NCI-H187 treated with DMSO at 0.1 percent for 48 hours (cell line): ENCODE measurements around the gene SLC6A7.

Source experiments
- DNase-seq: peaks from one replicate; lab custom pipeline; 2025; lab: John Stamatoyannopoulos, UW

Gene SLC6A7

GRCh38 chr5:150192462-150192861 is 2.6 kb downstream of the SLC6A7 start:
- no peak for DNase-seq

DNA sequence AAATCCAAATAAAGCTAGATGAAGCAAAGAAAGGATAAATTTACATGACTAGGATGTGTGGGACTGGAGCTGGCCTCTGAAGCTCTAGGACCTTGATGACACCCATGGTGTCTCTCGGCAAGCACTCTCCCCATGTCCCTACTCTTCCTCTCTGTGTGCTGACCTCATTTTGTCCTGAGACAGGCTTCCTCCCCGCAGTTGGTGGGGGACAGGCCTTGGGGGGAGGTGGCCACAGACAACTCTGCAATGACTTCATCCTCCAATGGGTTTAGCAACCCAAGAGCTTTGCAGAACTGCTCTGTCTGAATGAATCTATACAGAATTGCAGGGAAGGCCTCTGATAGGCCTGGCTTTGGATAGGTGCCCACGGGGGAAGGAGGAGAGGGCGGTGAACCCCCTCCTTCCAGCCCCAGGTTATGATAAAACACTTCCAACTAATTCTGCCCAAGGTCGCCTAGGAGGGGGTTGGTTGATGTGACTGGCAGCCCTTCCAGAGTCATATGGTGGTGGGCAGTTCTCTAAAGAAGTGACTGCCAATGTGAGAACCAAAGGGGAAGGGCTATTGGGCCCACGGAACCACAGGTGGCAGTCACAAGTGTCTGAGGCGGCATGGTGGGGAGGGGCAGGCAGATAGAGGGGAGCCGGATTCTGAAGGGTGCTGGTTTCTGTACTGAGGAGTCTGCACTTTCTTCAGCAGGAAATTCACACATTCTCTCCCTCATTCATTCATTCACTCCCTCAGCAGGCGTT is 6.0 kb downstream of the SLC6A7 start:
- DNase-seq, result no peak

DNA sequence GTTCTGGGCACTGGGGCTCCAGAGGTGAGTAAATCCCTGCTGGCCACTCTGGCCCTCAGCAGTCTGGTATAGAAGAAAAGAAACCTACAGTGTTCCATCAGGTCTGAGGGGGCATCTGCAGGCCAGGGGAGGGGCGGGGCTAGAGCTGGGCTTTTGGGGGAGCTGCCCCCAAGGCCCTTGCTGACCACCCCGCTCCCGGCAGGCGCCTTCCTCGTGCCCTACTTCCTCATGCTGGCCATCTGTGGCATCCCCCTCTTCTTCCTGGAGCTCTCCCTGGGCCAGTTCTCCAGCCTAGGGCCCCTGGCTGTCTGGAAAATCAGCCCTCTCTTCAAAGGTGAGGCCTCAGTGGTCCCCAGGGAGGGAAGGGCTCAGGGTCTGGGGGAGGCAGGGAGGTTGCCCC is 6.7 kb downstream of the SLC6A7 start:
- DNase-seq, result no peak

DNA sequence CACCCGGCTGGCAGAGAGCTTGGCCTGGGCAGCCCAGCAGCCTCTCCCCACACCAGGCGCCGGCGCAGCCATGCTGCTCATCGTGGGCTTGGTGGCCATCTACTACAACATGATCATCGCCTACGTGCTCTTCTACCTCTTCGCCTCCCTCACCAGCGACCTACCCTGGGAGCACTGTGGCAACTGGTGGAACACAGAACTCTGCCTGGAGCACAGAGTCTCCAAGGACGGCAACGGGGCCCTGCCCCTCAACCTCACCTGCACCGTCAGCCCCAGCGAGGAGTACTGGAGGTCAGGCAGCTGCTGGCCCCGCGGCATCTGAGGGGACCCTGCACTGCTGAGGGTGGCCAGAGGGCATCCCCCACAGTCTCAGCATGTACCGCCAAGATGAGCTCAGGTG is 7.1 kb downstream of the SLC6A7 start:
- no peak for DNase-seq

GRCh38 chr5:150197476-150197875 is 7.6 kb downstream of the SLC6A7 start:
- no peak for DNase-seq

DNA sequence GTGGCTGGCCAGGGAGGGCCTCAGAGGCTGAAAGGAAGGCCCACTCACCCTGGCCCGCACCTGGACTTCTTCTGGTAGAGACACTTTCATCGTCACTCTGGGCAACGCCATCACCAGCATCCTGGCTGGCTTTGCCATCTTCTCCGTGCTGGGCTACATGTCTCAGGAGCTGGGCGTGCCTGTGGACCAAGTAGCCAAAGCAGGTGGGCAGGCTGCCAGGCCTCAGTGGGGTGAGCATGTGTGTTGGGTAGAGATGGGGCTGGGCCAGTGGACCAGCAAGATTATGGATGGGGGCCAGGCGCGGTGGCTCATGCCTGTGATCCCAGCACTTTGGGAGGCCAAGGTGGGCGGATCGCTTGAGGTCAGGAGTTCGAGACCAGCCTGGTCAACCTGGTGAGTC is 12.6 kb downstream of the SLC6A7 start:
- no peak for DNase-seq

DNA sequence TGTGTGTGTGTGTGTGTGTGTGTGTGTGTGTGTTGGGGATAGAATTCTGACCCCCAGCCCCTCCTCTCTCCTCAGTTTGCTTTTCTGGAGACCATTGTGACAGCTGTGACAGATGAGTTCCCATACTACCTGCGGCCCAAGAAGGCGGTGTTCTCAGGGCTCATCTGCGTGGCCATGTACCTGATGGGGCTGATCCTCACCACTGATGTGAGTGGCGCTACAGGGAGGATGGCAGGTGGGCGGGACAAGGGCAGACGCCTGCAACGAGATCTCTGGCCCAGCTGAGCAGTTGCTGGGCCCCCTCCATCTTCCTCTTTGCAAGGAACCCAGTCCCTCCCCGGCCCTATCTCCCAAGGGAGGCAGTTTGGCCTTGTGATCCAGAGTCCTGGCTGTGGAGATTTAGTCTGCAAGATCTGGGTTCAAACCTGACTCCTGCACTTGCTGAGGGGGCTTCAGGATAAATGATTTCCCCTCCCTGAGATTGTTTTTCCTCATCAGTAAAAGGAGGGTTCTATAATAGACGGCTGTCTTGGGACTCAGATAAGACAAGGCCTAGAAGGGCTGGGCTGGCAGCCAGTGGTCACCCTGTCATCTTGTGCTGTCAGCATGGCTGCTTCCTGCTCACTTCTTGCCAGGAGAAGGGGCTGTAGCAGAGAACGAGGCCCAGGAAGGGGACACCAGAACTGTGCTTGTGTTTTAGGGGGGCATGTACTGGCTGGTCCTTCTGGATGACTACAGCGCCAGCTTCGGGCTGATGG is 14.1 kb downstream of the SLC6A7 start:
- DNase-seq, result no peak

DNA sequence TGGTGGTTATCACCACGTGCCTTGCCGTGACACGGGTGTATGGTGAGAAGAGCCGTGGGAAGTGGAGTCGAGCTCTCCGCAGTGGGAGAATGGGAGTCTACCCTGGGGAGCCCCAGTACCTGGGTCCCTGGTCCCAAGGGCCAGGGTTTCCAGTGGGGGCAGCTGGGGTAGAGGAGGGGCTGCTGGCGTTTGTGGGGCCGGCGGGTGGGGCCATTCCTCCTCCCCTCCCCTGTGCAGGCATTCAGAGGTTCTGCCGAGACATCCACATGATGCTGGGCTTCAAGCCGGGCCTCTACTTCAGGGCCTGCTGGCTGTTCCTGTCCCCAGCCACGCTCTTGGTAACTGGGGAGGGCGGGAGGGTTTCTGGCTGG is 14.7 kb downstream of the SLC6A7 start:
- no peak for DNase-seq

GRCh38 chr5:150206098-150206778 is 16.4 kb downstream of the SLC6A7 start:
- DNase-seq, result no peak

DNA sequence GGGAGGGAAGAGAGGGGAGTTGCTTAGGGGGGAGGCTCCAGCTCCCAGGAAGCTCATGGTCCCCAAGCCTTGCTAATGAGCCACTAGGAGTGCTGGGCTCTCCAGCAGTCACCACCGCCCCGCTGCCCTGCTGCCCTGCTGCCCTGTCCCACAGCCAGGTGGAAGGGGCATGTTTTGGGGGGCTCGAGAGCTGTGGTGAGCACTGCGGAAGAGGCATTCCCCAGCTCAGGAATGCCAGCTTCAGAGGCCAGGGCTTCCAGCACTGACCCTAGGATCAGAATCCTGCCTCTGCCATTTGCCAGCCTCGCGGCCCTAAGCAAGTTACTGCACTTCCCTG is 16.9 kb downstream of the SLC6A7 start:
- DNase-seq, result no peak

DNA sequence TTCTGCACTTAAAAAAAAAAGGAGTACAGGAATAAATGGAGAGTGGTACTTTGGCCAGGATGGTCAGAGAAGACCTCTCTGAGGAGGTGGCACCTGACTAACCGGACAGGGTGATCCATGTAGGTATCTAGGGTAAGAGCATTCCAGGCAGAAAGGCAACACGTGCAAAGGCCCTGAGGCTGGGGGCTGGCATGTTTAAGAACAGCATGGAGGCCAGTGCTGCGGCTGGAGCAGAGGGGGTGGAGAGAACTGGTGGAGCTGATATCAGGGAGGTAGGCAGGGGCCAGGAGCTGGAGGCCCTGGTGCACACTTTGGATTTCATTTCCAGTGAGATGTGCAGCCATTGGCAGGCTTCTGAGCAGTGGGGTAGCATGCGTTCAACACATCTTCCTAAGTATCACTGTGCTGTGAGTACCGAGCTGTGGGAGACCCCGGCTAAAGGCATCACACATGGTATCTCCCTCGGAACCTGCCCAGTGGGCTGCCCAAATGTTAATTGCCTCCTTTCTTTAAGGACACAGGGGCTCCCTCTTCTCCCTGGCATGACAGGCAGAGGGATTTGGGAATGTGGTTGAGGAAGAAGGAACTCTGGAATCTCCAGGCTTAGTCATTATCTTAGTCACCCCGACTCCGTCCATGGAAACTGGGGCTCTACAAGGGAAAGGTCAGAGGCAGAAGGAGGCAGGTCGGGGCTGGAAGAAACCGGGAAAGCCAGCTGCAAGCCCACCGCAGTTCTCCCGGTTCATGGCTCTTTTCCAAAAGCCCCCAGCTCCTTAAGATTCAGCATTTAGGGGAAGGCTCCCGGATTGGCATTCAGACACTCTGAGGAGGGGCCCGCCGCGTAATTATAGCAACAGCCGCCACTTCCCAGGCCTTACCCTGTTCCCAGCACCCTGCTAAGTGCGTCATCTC is 18.6 kb downstream of the SLC6A7 start:
- no peak for DNase-seq

DNA sequence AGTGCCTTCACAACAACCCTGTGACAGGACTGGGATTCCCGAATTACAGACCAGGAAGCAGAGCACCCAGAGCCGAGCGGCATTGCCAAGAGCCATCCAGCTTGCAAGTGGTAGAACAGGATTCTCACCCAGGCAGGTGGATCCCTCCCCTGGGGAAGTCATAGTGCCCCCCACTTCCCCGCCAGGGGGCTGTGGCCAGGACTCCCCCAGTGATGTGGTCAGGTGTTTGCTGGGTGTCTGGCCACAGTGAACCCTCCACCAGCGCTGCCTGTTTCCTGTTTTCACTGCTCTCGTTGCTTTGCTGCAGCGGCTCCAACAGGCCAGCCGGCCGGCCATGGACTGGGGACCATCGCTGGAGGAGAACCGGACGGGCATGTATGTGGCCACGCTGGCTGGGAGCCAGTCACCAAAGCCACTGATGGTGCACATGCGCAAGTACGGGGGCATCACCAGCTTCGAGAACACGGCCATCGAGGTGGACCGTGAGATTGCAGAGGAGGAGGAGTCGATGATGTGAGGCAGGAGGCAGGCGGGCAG is 19.3 kb downstream of the SLC6A7 start:
- no peak for DNase-seq

- no peak for DNase-seq
These were observed 20.8 kb downstream of the SLC6A7 start for GRCh38 chr5:150210644-150211043.

DNA sequence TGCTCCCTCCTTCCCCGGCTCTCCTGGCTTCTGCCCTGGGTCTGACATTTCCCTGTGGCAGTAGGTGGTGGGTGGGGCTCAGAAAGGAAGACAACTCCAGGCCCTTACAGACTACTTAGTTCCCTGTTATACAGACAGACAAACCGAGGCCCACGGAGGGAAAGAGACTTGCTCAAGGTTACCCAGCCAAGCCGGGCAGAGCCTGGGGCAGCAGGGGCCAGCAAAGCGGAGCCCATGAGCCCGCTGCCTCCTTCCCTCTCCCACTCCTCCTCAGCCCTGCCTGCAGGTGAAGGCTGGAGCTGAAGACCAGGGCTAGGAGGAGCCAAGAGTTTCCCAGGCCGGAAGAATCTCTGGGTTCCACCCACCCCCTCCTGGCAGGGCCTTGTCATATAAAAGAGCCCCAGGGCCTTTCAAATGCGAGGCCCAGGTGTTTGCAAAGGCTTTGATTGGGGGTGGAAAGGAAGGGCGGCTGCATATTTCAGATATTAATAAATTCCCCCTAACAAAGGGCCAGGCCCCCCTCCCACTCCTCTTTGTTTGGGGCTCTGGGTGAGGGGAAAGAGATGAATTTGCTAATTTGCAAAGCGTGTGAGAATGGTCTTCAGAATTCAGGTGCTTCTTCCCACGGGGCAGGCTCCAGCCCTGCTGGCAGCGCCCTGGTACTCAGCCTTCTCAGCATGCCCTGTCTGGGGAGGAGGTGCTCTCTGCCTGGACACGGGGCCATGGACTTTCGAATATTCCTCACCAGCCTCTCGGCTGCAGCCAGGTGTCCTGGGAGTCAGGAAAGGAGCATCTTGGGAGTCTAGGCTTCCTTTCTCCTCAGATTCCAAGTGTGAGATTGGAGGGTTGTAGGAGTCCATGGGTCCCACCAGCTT is 21.5 kb downstream of the SLC6A7 start:
- no peak for DNase-seq

DNA sequence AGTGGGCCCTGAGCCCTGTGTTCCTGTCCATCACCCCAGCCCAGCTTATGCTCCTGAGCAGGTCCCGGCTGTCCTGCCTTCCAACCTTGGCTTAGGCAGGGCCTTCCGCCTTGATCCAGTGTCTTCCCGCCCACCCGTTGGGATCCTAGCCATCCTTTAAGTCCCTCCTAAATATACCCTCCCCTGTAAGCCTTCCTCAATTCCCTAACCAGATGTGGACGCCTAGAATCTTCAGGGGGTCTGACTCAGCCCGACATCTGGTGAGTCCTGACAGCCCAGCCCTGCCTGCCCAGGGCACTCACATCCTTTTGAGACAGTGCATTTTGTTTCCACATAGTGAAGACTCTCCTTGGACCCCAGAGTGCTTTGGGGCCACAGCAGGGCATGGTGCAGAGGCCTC is 23.7 kb downstream of the SLC6A7 start:
- DNase-seq, result no peak

GRCh38 chr5:150214289-150214688 is 24.4 kb downstream of the SLC6A7 start:
- no peak for DNase-seq

DNA sequence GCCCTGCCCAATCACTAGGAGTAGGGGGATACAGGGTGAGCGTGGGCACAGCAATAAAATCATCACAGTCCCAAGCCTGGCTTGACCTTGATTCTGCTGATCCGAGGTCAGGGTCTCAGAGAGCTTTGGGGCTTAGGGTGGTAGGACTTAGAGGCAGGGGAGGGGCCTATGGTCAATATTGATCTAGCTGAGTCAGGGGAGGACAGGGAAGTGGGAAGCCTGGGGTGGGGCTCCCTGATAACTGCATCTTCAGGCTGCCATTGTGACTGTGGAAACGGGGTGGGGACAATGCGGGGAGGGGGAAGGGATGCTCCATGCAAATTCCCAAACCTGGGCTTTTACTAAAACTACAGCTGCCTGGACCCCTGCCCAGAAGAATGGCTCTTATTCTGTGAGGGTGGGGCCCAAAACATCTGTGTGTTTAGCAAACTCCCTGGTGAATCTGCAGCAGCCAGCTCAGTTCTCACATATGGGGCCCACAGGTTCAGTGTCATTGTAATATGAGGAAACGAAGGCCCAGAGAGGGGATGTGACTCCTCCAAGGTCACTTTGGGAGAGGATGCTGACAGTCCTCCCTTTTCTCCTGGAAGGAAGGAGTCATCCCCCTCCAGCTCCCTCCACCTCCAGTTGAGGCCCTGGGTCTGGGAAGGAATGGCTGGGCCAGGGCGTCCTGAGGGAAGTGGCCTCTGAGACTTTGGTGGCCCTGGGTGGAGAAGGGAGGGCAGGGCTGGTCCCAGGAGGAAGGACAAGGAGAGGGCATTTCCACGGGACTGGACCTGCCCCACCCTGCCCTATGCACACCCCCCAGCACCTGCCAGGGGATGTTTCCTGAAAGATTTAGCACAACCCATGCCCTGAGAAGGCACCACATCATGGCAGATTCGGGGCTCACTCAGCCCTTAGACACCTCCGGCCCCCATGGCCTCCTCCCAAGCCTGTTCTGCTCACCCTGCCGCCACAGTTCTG is 26.4 kb downstream of the SLC6A7 start:
- no peak for DNase-seq

GRCh38 chr5:150217038-150217437 is 27.2 kb downstream of the SLC6A7 start:
- no peak for DNase-seq

- DNase-seq, result peak; percentile 10
These were observed 28.2 kb downstream of the SLC6A7 start for GRCh38 chr5:150217873-150218692.
